Measurements from ENCODE around the gene NOC4L.

DNA sequence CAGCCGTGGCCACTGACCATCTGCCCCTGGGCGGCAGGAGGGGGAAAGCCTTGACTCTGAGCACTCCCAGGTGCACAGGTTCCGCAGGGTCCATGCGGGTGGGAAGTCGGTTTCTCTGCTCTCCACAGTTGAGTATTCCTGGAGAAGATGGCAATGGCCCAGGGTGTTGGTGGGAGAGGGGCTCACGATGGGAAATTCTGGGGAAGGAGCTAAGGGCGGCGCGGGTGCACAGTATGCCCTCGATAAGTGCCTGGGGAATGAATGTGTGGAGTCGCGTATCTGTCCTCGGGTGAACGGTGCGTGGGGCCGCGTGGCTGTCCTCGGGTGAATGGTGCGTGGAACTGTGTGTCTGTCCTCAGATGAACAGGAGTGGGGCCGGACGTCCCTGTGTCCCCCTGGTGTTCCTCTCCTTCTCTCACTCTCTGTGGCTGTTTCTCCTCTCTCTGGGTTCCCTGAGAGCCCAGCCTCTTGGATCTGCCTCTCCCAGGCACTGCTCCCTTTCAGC, 38.0 kb downstream of the NOC4L start:
- TF ChIP-seq, protein P1, sequence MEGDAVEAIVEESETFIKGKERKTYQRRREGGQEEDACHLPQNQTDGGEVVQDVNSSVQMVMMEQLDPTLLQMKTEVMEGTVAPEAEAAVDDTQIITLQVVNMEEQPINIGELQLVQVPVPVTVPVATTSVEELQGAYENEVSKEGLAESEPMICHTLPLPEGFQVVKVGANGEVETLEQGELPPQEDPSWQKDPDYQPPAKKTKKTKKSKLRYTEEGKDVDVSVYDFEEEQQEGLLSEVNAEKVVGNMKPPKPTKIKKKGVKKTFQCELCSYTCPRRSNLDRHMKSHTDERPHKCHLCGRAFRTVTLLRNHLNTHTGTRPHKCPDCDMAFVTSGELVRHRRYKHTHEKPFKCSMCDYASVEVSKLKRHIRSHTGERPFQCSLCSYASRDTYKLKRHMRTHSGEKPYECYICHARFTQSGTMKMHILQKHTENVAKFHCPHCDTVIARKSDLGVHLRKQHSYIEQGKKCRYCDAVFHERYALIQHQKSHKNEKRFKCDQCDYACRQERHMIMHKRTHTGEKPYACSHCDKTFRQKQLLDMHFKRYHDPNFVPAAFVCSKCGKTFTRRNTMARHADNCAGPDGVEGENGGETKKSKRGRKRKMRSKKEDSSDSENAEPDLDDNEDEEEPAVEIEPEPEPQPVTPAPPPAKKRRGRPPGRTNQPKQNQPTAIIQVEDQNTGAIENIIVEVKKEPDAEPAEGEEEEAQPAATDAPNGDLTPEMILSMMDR (conservative IDR thresholded peaks at IDR 0.05; ENCODE audit: low read length) = no peak
- TF ChIP-seq EZH2phosphoT487 (IDR thresholded peaks at IDR 0.05; ENCODE audit: borderline replicate concordance, low read depth, low read length) = no peak
